Measurements from ENCODE around the gene TMEM164.

The TMEM164 gene

GRCh38 chrX:110081320-110081719 is 78.4 kb downstream of the TMEM164 start:
- DNase-seq (ENCODE audit: low read depth, low spot score) = no peak

- DNase-seq (ENCODE audit: low read depth, low spot score) = peak; percentile 67
Observed at GRCh38 chrX:110081740-110082139, 78.8 kb downstream of the TMEM164 start.

DNA sequence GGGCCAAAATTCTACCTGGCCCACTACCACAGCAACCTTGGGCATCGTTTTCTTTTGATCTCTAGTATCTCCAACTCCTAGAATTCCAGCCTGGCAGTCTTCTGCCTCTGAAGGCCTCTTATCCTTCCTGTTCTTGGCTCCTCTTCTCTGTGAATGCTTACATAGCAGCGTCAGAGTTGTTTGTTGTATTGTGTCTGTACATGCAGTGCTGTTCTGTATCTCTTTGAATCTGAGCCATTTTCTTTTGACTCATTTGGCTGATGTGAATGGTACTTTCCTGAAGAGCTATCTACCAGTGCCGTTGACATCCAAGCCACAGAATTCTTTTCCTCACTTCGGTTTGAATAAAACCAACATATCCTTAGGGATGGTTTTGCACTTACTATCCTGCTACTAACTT is 79.2 kb downstream of the TMEM164 start:
- DNase-seq (ENCODE audit: low read depth, low spot score) = peak; percentile 79

GRCh38 chrX:110086162-110086915 is 83.4 kb downstream of the TMEM164 start:
- peak; percentile 9 for DNase-seq (ENCODE audit: low read depth, low spot score)

- peak; percentile 72 for DNase-seq (ENCODE audit: low read depth, low spot score)
Observed at GRCh38 chrX:110086916-110087484, 84.1 kb downstream of the TMEM164 start.

GRCh38 chrX:110087485-110088356 is 84.8 kb downstream of the TMEM164 start:
- DNase-seq (ENCODE audit: low read depth, low spot score) = peak; percentile 75

DNA sequence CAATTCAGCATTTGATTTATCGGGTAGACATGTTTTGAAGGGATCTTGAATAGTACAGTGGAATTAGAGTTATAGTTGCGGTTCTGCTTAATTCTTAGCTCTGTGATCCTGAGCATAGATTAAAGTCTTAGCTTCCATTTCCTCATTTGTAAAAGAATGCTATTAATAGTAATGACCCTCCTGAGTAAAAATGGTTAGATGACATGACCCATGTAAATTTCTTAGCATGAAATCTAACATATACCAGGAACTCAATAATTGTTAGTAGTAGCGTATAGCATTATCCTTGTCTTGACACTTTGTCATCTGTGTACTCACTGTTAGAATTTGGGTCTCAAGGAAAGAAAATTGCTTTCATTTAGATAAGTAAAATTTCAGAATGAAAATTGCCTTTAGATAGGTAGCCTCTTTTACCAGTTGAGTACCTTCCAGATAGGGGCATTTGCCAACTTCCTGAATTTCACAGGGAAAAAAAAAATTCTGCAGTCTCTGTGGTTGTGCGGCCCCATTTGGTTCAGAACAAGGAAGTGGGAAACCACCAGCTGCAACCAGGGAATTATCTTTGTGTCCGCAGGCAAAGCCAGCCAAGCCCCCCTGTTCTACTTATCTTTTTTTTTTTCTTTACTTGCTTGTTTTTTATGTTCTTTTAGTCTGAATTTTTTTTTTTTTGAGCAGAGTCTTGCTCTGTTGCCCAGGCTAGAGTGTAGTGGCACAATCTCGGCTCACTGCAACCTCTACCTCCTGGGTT is 86.9 kb downstream of the TMEM164 start:
- peak; percentile 28 for DNase-seq (ENCODE audit: low read depth, low spot score)

DNA sequence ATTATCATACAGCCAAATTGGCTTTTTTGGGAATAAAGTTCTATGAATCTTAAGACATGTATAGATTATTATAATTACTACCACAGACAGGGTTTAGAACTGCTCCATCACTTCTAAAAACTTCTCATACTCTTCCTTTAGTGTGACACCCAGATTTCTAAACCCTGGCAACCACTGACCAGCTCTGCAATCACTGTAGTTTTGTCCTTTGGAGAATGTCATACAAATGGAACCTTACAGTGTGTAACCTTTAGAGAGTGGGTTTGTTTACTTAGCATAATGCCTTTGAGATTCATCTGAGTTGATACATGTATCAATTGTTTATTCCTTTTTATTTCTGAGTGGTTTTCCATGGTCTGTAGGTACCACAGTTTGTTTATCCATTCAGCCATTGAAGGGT is 95.0 kb downstream of the TMEM164 start:
- DNase-seq (ENCODE audit: low read depth, low spot score) = no peak

DNA sequence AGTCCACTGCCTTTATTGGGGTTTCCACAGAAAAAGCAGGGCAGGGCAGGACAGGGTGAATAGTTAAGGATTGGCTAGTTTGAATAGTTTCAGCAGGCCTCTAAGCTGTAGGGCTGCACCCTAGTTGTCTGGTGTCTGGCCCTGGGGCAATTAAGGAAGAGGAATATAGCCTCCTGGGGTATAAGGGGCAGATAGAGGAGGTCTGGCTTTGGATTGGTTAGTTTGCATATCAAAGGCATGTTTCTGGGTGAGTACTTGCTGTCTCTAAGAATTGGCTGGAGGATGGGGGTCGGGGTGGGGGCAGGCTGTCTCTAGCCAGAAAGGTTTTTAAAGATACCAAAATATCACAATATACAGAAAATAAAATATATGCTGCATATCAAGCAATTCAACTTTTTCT is 100.4 kb downstream of the TMEM164 start:
- DNase-seq (ENCODE audit: low read depth, low spot score) = no peak

- no peak for DNase-seq (ENCODE audit: low read depth, low spot score)
Observed at GRCh38 chrX:110104078-110104477, 101.2 kb downstream of the TMEM164 start.

DNA sequence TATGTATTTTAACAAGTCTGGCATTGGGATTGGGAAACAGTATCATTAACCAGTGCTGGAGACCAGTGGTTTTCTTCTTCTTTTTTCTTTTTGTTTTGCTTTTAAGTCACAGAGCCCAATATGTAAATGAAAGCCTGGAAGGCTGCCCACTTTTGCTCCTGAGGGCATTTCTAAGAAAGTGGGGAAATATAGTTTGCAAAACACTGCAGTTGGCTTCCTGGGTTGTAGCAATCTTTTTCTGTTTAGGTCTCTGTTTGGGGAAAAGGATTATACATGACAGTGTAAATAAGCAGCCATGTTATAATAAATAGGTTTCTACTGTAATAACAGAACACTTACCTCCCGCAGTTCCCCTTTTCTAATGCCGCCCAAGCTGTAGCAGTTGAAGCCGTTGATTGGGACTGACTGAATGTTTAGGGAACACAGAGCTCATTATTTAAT is 105.5 kb downstream of the TMEM164 start:
- DNase-seq (ENCODE audit: low read depth, low spot score) = peak; percentile 65

- no peak for DNase-seq (ENCODE audit: low read depth, low spot score)
Observed at GRCh38 chrX:110114260-110114776, 111.4 kb downstream of the TMEM164 start.

- DNase-seq (ENCODE audit: low read depth, low spot score) = no peak
Observed at GRCh38 chrX:110116066-110116980, 113.4 kb downstream of the TMEM164 start.

DNA sequence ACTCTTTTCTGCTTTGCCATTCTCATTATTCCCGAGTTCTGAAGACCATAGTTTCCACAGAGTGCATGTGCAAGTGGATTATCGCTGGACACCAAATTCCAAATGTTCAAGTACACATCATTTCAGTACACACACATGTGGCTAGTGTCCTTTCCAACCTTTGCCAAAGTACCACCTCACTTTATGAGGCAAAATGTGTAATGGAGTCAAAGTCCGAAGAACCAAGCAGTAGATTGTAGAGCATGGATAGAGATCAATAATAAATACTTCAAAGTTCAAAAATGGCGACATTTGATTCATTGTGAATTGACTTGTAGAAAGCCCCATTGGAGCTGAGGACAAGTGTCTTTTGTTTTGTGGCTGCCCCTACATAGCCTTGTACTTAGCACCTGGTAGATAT is 115.6 kb downstream of the TMEM164 start:
- DNase-seq (ENCODE audit: low read depth, low spot score) = no peak

GRCh38 chrX:110119480-110119879 is 116.6 kb downstream of the TMEM164 start:
- DNase-seq (ENCODE audit: low read depth, low spot score) = no peak

DNA sequence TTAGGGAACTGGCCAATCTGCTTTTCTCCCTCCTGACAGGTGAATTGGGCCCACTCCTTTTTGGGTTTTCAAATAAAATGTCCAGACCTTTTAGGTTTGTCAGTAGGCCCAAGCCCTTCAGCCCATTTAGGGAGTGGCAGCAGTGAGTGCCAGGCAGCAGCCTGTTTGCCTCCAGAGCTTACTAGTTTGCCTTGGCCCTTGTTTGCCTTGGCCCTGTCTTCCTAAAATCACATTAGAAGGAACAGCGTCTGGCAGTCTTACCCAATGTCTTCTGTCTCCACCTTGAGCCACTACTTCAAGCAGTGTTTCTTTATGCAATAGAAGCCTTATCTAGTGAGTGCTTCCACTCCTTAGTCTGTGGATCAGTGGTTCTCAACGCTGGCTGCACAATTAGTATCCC is 117.1 kb downstream of the TMEM164 start:
- DNase-seq (ENCODE audit: low read depth, low spot score) = peak; percentile 23

DNA sequence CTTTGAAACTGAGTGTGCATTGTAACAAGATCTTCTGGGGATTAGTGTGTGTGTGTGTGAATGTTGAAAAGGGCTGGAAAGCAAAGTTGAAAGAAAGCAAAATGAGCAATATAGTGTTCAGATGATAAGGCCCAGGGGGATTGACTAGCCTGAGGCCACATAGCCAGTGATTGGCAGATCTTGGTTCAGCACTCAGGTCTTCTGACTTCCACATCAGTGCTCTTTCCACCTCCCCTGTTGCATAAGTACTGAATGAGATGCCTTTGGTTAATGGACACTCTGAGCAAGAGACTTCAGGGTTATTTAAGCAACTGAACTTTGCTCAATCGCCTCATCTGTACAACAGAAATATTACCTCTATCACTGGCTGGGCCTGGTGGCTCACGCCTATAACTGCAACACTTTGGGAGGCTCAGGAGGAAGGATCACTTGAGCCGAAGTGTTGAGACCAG is 120.4 kb downstream of the TMEM164 start:
- no peak for DNase-seq (ENCODE audit: low read depth, low spot score)

- DNase-seq (ENCODE audit: low read depth, low spot score) = peak; percentile 43
Observed at GRCh38 chrX:110125446-110126162, 122.7 kb downstream of the TMEM164 start.

GRCh38 chrX:110131031-110131430 is 128.1 kb downstream of the TMEM164 start:
- no peak for DNase-seq (ENCODE audit: low read depth, low spot score)
